T-helper 1 cell treated with Interleukin-12 subunit alpha and Interleukin-12 subunit beta and Interleukin-4 antibody, amounts not matched to agents 30 μg/mL and 1 μg/mL, for 36 hours (primary cell): ENCODE results near the gene NUDCD3.

Experiments
- H3K27ac Mint-ChIP-seq: one replicate; pipeline ENCODE4 v1.8.0; 2021; ENCODE audit warnings: mild to moderate bottlenecking, mixed read lengths
- H3K27me3 Mint-ChIP-seq: one replicate; pipeline ENCODE4 v1.8.0; 2021; ENCODE audit warnings: low read depth, mixed read lengths
- H3K36me3 Mint-ChIP-seq: one replicate; pipeline ENCODE4 v1.8.0; 2021; ENCODE audit warnings: low read depth, mixed read lengths
- H3K4me1 Mint-ChIP-seq: one replicate; pipeline ENCODE4 v1.8.0; 2021; ENCODE audit warnings: low read depth, mixed read lengths
- H3K4me3 Mint-ChIP-seq: one replicate; pipeline ENCODE4 v1.8.0; 2021; ENCODE audit warnings: mild to moderate bottlenecking, moderate library complexity, mixed read lengths
- H3K9me3 Mint-ChIP-seq: one replicate; pipeline ENCODE4 v1.8.0; 2021; ENCODE audit warnings: mixed read lengths

NUDCD3 gene

DNA sequence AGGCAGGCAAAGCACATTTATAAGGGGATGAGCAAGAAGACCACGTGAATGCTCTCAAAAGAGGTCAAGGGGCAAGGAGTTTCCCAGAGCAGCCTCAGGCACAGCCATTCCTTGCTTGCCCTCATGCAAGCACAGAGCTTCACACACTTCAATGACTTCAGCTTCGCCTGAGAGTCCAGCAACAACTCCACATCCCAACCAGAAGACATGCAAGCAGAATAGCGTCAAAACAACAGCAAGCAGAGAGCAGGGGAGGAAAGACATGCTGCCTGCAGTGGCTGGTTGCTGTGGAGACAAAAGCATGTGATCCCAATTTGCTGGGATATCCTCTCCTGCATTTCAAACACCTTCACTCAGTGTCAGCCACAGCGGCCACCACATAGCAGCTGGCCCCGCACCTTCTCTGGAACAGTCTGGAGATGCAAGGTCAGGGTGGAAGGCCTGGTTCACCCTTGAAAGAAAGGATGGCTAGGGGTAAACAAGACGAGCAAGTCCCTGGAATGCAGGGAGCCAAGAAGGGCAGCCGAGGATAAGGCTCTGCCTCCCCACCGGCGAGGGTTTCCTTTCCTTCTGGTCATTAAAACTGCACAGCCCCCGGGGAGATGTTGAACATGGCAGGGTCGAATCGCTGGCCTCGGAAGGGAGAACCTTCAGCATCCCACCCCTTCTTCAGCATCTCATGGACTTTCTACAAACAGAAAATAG, 104.9 kb downstream of the NUDCD3 start:
- Mint-ChIP-seq H3K36me3 (peaks cover 6% of the 10 kb centered on the region), H3K27ac (no peak overlapping the region), H3K4me3 (no peak overlapping the region), H3K4me1 (no peaks in the 10 kb centered on the region), H3K27me3 (no peaks in the 10 kb centered on the region), H3K9me3 (no peaks in the 10 kb centered on the region)

GRCh38 chr7:44384586-44385433, 105.6 kb downstream of the NUDCD3 start:
- no peak overlapping the region for H3K4me3 Mint-ChIP-seq
- H3K27me3 Mint-ChIP-seq: no peaks in the 10 kb centered on the region
- no peaks in the 10 kb centered on the region for H3K9me3 Mint-ChIP-seq
- no peak overlapping the region for H3K27ac Mint-ChIP-seq
- H3K4me1 Mint-ChIP-seq: no peaks in the 10 kb centered on the region
- peaks cover 6% of the 10 kb centered on the region for H3K36me3 Mint-ChIP-seq

GRCh38 chr7:44383566-44383965, 106.9 kb downstream of the NUDCD3 start:
- Mint-ChIP-seq H3K27ac (no peak overlapping the region), H3K36me3 (peaks cover 6% of the 10 kb centered on the region), H3K4me1 (peaks cover 3% of the 10 kb centered on the region), H3K9me3 (no peaks in the 10 kb centered on the region), H3K4me3 (no peak overlapping the region), H3K27me3 (no peaks in the 10 kb centered on the region)

- no peak overlapping the region for H3K4me3 Mint-ChIP-seq
- H3K4me1 Mint-ChIP-seq: peaks cover 3% of the 10 kb centered on the region
- H3K9me3 Mint-ChIP-seq: no peaks in the 10 kb centered on the region
- peaks cover 6% of the 10 kb centered on the region for H3K36me3 Mint-ChIP-seq
- H3K27me3 Mint-ChIP-seq: no peaks in the 10 kb centered on the region
- H3K27ac Mint-ChIP-seq: no peak overlapping the region
These were observed 107.8 kb downstream of the NUDCD3 start for GRCh38 chr7:44382459-44383265.

DNA sequence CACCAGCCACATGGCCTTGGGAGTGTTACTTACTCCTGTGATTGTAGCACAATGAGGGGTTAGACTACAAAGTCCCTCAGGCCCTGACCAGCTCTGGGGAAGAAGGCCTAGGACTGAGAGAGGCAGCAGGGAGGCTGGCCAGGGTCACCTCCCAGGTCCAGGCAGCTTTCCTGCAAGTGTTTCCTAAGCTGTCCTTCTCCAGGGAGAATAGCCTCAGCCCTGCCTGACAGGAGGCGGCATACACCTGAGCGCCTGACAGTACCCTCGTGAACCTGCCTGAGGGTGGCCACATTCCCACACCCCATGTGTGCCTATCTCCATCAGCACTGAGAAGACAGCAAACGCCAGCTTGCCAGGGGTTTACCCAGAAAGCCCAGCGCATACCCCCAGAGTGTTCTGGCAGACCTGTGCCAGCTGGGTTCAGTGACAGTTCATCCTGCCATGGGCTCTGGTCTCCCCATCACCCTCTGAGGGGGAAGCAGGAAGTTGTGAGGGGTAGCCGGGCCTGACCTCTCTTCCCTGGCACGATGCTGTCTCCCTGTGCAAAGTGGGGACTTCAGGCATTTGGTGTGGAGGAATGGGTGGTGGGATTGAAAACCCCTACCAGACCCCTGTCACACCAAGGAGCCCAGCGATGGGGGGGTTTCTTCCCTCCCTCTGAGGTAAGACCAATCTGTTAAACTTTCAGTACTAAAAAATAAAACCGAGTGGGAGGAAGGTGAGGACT, 108.8 kb downstream of the NUDCD3 start:
- H3K27me3 Mint-ChIP-seq: no peaks in the 10 kb centered on the region
- peaks cover 3% of the 10 kb centered on the region for H3K4me1 Mint-ChIP-seq
- peaks cover 6% of the 10 kb centered on the region for H3K36me3 Mint-ChIP-seq
- no peak overlapping the region for H3K27ac Mint-ChIP-seq
- no peak overlapping the region for H3K4me3 Mint-ChIP-seq
- no peaks in the 10 kb centered on the region for H3K9me3 Mint-ChIP-seq

GRCh38 chr7:44380831-44381493, 109.5 kb downstream of the NUDCD3 start:
- Mint-ChIP-seq H3K27ac (no peak overlapping the region), H3K4me3 (no peak overlapping the region), H3K27me3 (no peaks in the 10 kb centered on the region), H3K36me3 (peaks cover 6% of the 10 kb centered on the region), H3K9me3 (no peaks in the 10 kb centered on the region), H3K4me1 (peaks cover 3% of the 10 kb centered on the region)

GRCh38 chr7:44380189-44380830, 110.1 kb downstream of the NUDCD3 start:
- Mint-ChIP-seq H3K9me3 (no peaks in the 10 kb centered on the region), H3K4me1 (peaks cover 3% of the 10 kb centered on the region), H3K4me3 (no peak overlapping the region), H3K36me3 (peaks cover 5% of the 10 kb centered on the region), H3K27me3 (no peaks in the 10 kb centered on the region), H3K27ac (no peak overlapping the region)

GRCh38 chr7:44379366-44380188, 110.9 kb downstream of the NUDCD3 start:
- H3K4me3 Mint-ChIP-seq: no peak overlapping the region
- H3K36me3 Mint-ChIP-seq: no peaks in the 10 kb centered on the region
- H3K9me3 Mint-ChIP-seq: no peaks in the 10 kb centered on the region
- no peak overlapping the region for H3K27ac Mint-ChIP-seq
- no peaks in the 10 kb centered on the region for H3K27me3 Mint-ChIP-seq
- peaks cover 3% of the 10 kb centered on the region for H3K4me1 Mint-ChIP-seq

DNA sequence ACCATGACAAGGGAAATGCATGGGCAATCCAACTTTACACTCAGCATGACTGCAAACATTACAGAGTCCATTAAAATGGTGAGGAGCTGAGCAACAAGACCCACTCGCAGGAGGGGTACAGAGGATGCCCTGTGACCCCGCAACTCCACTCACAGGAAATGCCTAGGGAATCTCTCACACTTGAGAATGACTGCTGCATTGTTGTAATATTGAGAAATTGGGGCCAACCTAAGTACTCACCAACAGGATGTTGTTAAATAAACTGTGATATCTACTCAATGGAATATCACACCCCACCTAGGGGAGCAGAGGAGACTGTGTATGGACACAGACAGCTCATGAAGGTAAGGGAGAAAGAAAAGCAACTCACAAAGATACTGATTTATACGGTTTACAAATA, 111.7 kb downstream of the NUDCD3 start:
- H3K9me3 Mint-ChIP-seq: no peaks in the 10 kb centered on the region
- no peaks in the 10 kb centered on the region for H3K27me3 Mint-ChIP-seq
- H3K27ac Mint-ChIP-seq: no peak overlapping the region
- H3K36me3 Mint-ChIP-seq: no peaks in the 10 kb centered on the region
- H3K4me3 Mint-ChIP-seq: no peak overlapping the region
- peaks cover 3% of the 10 kb centered on the region for H3K4me1 Mint-ChIP-seq

GRCh38 chr7:44377681-44378421, 112.6 kb downstream of the NUDCD3 start:
- Mint-ChIP-seq H3K36me3 (no peaks in the 10 kb centered on the region), H3K4me3 (no peak overlapping the region), H3K4me1 (peaks cover 3% of the 10 kb centered on the region), H3K9me3 (no peaks in the 10 kb centered on the region), H3K27ac (no peak overlapping the region), H3K27me3 (peaks cover 4% of the 10 kb centered on the region)

DNA sequence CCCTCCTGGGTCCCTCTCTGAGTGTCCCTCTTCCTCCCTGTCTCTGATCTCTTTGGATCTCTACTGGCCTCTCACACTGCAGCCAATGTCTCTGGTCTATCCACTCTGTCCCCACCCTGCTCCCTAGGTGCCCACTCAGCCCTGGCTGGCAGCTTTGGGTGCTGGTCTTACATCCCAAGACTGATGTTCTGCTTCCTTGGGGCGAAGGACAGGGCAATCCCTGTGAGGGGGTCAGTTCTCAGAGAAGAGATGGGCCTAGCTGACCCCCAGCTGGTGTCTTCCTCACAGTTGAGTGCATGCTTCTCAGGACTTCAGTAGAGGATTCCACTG, 113.4 kb downstream of the NUDCD3 start:
- H3K9me3 Mint-ChIP-seq: no peaks in the 10 kb centered on the region
- H3K27ac Mint-ChIP-seq: no peak overlapping the region
- peaks cover 8% of the 10 kb centered on the region for H3K27me3 Mint-ChIP-seq
- peaks cover 3% of the 10 kb centered on the region for H3K4me1 Mint-ChIP-seq
- H3K36me3 Mint-ChIP-seq: no peaks in the 10 kb centered on the region
- H3K4me3 Mint-ChIP-seq: no peak overlapping the region

GRCh38 chr7:44376429-44377133, 113.9 kb downstream of the NUDCD3 start:
- Mint-ChIP-seq H3K27ac (no peak overlapping the region), H3K27me3 (peaks cover 8% of the 10 kb centered on the region), H3K36me3 (no peaks in the 10 kb centered on the region), H3K4me3 (no peak overlapping the region), H3K9me3 (no peaks in the 10 kb centered on the region), H3K4me1 (peaks cover 3% of the 10 kb centered on the region)
